DMS79 treated with DMSO at 0.1 percent for 48 hours (cell line): ENCODE results near the gene BTRC.
A peak's percentile ranks its signal among the peaks of the same experiment; 100 is the strongest.
"Not testable (repeated sequence)": the region's sequence is repeated elsewhere in the genome, so short reads cannot be mapped to it uniquely, and the experiment has no call there.

Experiments
- DNase-seq: peaks from one replicate; lab custom pipeline; 2025; lab: John Stamatoyannopoulos, UW

The BTRC gene

GRCh38 chr10:101346177-101346576 is 7.8 kb upstream of the BTRC start:
- DNase-seq: no peak

- no peak for DNase-seq
Observed at GRCh38 chr10:101351017-101351416, 2.9 kb upstream of the BTRC start.

GRCh38 chr10:101351477-101351876 is 2.5 kb upstream of the BTRC start:
- no peak for DNase-seq

GRCh38 chr10:101352857-101353256 is 1.1 kb upstream of the BTRC start:
- DNase-seq: not testable (repeated sequence)

GRCh38 chr10:101354328-101355071 is 535 bp downstream of the BTRC start:
- peak; percentile 56 for DNase-seq

- DNase-seq: no peak
Observed at GRCh38 chr10:101355072-101355706, 1.2 kb downstream of the BTRC start.

GRCh38 chr10:101356132-101356531 is 2.2 kb downstream of the BTRC start:
- no peak for DNase-seq

- no peak for DNase-seq
Observed at GRCh38 chr10:101357958-101358357, 4.0 kb downstream of the BTRC start.

GRCh38 chr10:101358706-101359300 is 4.8 kb downstream of the BTRC start:
- DNase-seq: no peak

GRCh38 chr10:101360090-101360489 is 6.1 kb downstream of the BTRC start:
- not testable (repeated sequence) for DNase-seq

- DNase-seq: not testable (repeated sequence)
Observed at GRCh38 chr10:101360841-101361240, 6.9 kb downstream of the BTRC start.

GRCh38 chr10:101363850-101364400 is 10.0 kb downstream of the BTRC start:
- no peak for DNase-seq

- no peak for DNase-seq
Observed at GRCh38 chr10:101364721-101365120, 10.8 kb downstream of the BTRC start.

- no peak for DNase-seq
Observed at GRCh38 chr10:101367569-101368453, 13.8 kb downstream of the BTRC start.

- no peak for DNase-seq
Observed at GRCh38 chr10:101373063-101373462, 19.1 kb downstream of the BTRC start.

GRCh38 chr10:101373993-101374392 is 20.0 kb downstream of the BTRC start:
- not testable (repeated sequence) for DNase-seq

GRCh38 chr10:101375076-101375475 is 21.1 kb downstream of the BTRC start:
- no peak for DNase-seq

- no peak for DNase-seq
Observed at GRCh38 chr10:101379663-101380352, 25.8 kb downstream of the BTRC start.

GRCh38 chr10:101380353-101381017 is 26.5 kb downstream of the BTRC start:
- no peak for DNase-seq

- DNase-seq: no peak
Observed at GRCh38 chr10:101385866-101386658, 32.1 kb downstream of the BTRC start.
